ENCODE data around the gene LRRC1. TPM values are rescaled to one million over a fixed set of nuclear protein-coding genes. Genes with fewer than 3 reads are reported as not detected.

LRRC1 gene
- total RNA-seq, 1 experiment from 2014 or later, result 8.6 TPM

DNA sequence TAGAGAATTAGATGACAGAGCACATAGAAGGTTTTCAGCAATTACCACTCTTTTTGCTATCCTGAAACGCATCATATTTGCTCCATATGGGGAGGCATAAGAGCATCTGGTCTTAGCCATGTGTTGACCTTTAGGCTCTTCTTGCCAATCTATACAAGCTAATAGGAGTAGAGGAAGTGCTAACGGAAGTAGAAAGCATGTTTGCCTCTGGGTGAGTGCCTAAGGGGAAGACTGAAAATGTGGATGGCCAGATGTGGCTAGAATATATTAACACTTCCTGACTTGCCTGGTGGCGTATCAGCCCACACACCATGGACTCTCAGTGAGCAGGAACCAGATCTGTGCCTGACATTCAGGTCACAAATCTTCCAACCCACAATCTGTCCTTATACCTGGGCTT, 136.3 kb downstream of the LRRC1 start:
- no peak for DNase-seq (ENCODE audit: low spot score)
- in situ Hi-C loops (cut with HindIII; ENCODE audit: low sequenced_read_pairs), result no loop called here

DNA sequence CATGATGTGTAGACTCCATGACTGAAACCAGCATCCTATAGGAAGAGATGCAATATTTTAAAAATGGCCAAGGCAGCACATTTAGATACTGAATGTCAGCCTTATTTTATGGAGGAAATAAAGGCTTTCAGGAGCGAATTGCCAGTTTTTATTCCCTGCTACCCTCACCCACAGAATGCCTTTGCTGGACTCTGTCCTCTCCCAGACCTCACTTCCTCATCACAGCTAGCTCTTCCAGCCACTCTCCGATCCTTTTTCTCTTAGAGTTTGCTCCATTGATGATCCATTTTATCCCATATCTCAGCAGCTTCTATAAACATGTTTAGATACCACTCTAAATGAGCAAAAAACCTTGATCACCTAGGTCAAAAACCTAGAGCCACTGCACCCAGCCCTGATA, 137.7 kb downstream of the LRRC1 start:
- no peak for DNase-seq (ENCODE audit: low spot score)
- in situ Hi-C loops (cut with HindIII; ENCODE audit: low sequenced_read_pairs), result no loop called here

GRCh38 chr6:53934023-53934422, 139.2 kb downstream of the LRRC1 start:
- in situ Hi-C loops (cut with HindIII; ENCODE audit: low sequenced_read_pairs), result no loop called here
- DNase-seq (ENCODE audit: low spot score), result no peak

GRCh38 chr6:53937461-53937860, 142.7 kb downstream of the LRRC1 start:
- in situ Hi-C loops (cut with HindIII; ENCODE audit: low sequenced_read_pairs), result no loop called here
- no peak for DNase-seq (ENCODE audit: low spot score)

GRCh38 chr6:53938810-53939209, 144.0 kb downstream of the LRRC1 start:
- no peak for DNase-seq (ENCODE audit: low spot score)
- in situ Hi-C loops (cut with HindIII; ENCODE audit: low sequenced_read_pairs), result no loop called here

DNA sequence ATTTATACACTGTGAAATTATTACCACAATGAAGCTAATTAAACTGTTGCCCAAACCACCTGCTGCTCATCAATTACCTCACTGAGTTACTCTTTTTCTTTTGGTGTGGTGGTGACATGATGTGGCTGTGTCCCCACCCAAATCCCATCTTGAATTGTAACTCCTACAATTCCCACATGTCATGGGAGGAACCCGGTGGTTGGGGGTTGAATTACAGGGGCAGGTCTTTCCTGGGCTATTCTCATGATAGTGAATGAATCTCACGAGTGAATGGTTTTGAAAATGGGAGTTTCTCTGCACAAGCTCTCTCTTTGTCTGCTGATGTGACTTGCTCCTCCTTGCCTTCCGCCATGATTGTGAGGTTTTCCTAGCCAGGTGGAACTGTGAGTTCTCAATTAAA, 145.0 kb downstream of the LRRC1 start:
- DNase-seq (ENCODE audit: low spot score), result no peak
- in situ Hi-C loops (cut with HindIII; ENCODE audit: low sequenced_read_pairs), result no loop called here

DNA sequence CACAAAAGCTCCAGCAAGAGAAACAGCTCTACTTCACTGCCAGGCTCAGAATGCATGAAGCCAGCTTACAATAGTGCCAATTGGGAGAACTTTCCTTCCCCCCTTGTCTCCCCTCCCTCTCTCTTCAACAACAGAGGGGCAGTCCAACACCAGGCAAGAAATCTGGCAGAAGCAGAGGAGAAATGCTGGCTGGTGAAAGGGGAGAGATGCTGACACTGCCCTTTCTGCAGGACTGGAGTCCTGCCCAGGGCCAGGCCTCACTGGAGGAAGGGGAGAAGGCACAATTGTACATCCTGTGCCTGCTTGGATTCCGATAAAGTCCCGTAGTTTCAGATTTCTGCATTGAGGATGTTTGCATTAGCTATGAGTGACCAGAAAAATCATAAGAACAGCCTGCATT, 148.6 kb downstream of the LRRC1 start:
- in situ Hi-C loops (cut with HindIII; ENCODE audit: low sequenced_read_pairs), result no loop called here
- peak; percentile 40 for DNase-seq (ENCODE audit: low spot score)

GRCh38 chr6:53944091-53944490, 149.3 kb downstream of the LRRC1 start:
- in situ Hi-C loops (cut with HindIII; ENCODE audit: low sequenced_read_pairs), result no loop called here
- DNase-seq (ENCODE audit: low spot score), result no peak

DNA sequence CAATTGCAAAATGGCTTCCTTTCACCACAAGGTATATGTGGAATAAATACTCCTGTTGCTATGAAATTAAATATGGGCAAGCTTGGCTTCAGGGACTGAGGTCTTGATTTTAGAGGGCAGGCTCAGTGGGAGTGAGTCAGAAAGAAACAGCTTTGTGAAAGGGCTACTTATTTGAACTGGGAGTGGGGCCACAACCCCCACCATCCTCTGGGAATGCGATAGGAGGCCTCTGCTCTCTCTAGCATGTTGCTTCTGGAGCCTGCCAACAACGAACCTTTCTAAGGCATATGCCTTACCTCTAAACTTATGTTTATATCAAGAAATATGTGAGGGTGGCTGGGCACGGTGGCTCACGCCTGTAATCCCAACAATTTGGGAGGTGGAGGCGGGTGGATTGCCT, 149.7 kb downstream of the LRRC1 start:
- DNase-seq (ENCODE audit: low spot score), result no peak
- in situ Hi-C loops (cut with HindIII; ENCODE audit: low sequenced_read_pairs), result no loop called here

DNA sequence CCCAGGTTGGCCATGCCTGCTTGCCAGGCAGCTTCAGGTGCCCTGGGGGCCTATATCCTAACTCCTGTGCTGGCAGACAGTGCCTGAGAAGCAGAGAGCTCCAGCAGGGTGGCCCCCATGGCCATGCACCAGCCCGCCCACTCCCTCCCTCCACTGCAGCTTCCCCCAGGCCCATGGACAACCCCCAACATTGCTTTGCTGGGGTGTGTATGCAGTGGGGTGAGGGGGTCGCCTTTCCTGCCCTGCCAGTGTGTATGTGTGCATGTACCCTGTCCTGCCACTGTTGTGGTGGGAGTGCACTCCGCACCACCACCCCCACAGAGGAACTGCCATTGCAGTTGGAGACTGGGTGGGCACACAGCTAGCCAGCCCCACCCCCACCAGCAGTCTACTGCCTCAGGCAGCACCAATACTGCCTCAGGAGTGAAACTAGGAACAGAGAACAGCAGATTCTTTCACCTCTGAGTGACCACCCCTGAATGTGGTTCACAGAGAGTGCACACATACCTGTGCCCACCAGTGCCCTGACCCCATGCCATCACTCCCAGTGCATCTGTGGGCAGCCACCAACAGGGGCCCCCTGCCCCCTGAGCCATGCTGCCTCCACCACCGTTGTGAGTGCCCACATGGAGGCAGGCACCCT, 151.1 kb downstream of the LRRC1 start:
- in situ Hi-C loops (cut with HindIII; ENCODE audit: low sequenced_read_pairs), result no loop called here
- no peak for DNase-seq (ENCODE audit: low spot score)

- DNase-seq (ENCODE audit: low spot score), result no peak
- in situ Hi-C loops (cut with HindIII; ENCODE audit: low sequenced_read_pairs), result no loop called here
These were observed 153.0 kb downstream of the LRRC1 start for GRCh38 chr6:53947780-53948179.

DNA sequence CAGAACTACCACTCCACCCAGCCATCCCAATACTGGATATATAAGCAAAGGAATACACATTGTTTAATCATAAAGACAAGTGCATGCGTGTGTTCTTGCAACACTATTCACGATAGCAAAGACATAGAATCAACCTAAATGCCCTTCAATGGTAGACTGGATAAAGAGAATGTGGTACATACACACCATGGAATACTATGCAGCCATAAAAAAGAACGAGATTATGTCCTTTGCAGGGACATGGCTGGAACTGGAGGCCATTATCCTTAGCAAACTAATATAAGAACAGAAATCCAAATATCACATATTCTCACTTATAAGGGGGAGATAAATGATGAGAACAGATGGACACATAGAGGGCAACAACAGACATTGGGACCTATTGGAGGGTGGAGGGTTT, 156.6 kb downstream of the LRRC1 start:
- DNase-seq (ENCODE audit: low spot score), result no peak
- in situ Hi-C loops (cut with HindIII; ENCODE audit: low sequenced_read_pairs), result no loop called here

GRCh38 chr6:53956068-53956711, 161.4 kb downstream of the LRRC1 start:
- in situ Hi-C loops (cut with HindIII; ENCODE audit: low sequenced_read_pairs), result no loop called here

DNA sequence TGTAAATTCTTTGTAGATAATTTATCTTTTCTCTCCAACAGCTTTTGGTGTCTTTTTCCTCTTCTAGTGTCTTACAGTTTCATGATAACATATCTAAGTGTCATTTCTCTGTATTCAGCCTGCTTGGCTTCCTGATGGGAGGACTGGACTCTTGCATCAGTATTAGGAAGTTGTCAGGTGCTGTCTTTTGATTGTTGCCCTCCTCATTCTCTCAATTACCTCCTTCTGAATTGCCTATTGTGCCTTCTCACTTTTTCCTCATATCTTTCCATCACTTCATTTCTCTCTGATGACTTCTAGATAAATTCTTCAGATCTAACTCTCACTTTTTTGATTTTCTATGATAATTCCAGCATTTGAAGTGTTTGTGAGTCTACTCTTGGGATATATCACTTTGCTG, 162.0 kb downstream of the LRRC1 start:
- in situ Hi-C loops (cut with HindIII; ENCODE audit: low sequenced_read_pairs), result no loop called here
- DNase-seq (ENCODE audit: low spot score), result no peak

More at GRCh38 chr6:53956068-53956711, 161.4 kb downstream of the LRRC1 start:
- DNase-seq (ENCODE audit: low spot score), result peak; percentile 42

- DNase-seq (ENCODE audit: low spot score), result no peak
- in situ Hi-C loops (cut with HindIII; ENCODE audit: low sequenced_read_pairs), result no loop called here
These were observed 164.9 kb downstream of the LRRC1 start for GRCh38 chr6:53959717-53960116.

GRCh38 chr6:53960311-53960710, 165.5 kb downstream of the LRRC1 start:
- no peak for DNase-seq (ENCODE audit: low spot score)
- in situ Hi-C loops (cut with HindIII; ENCODE audit: low sequenced_read_pairs), result no loop called here

GRCh38 chr6:53961679-53962370, 167.0 kb downstream of the LRRC1 start:
- DNase-seq (ENCODE audit: low spot score), result no peak
- in situ Hi-C loops (cut with HindIII; ENCODE audit: low sequenced_read_pairs), result no loop called here

- no peak for DNase-seq (ENCODE audit: low spot score)
- in situ Hi-C loops (cut with HindIII; ENCODE audit: low sequenced_read_pairs), result no loop called here
These were observed 167.8 kb downstream of the LRRC1 start for GRCh38 chr6:53962646-53963045.

- in situ Hi-C loops (cut with HindIII; ENCODE audit: low sequenced_read_pairs), result no loop called here
- DNase-seq (ENCODE audit: low spot score), result no peak
These were observed 172.6 kb downstream of the LRRC1 start for GRCh38 chr6:53967415-53967814.
